Kidney epithelial cell (primary cell): ENCODE results near the gene ATP6V0D1. TPM values are rescaled to one million over a fixed set of nuclear protein-coding genes. Genes with fewer than 3 reads are reported as not detected.

Source experiments
- DNase-seq: peaks from one replicate; pipeline ENCODE4 v3.0.0-alpha.2; 2010; ENCODE audit warnings: low read depth
- H3K27me3 ChIP-seq: 2 replicates; pipeline ENCODE4 v1.6.0; 2011; ENCODE audit warnings: low read length; ENCODE audit not compliant: control insufficient read depth, insufficient read depth
- H3K36me3 ChIP-seq: 2 replicates; pipeline ENCODE4 v1.5.1; 2011; ENCODE audit warnings: low read length; ENCODE audit not compliant: control insufficient read depth, insufficient read depth
- H3K4me3 ChIP-seq: 2 replicates; pipeline ENCODE4 v1.5.1; 2011; ENCODE audit warnings: low read depth, mild to moderate bottlenecking, control low read depth, low read length
- total RNA-seq: library from RNA; depleted of rRNA; stranded (reverse); fragments of >200 nt; gene quantifications from 2 replicates; pipeline ENCODE4 v1.2.3, GENCODE V29; 2015
- TF ChIP-seq, protein P1 (sequence below): IDR thresholded peaks from 2 replicates; pipeline ENCODE4 v1.5.1; 2011; ENCODE audit warnings: mild to moderate bottlenecking, moderate library complexity, low read length, control low read depth, inconsistent platforms; ENCODE audit not compliant: insufficient read depth, poor library complexity, severe bottlenecking

Gene ATP6V0D1
- total RNA-seq, 1 donor from 2014 or later = 157 TPM

DNA sequence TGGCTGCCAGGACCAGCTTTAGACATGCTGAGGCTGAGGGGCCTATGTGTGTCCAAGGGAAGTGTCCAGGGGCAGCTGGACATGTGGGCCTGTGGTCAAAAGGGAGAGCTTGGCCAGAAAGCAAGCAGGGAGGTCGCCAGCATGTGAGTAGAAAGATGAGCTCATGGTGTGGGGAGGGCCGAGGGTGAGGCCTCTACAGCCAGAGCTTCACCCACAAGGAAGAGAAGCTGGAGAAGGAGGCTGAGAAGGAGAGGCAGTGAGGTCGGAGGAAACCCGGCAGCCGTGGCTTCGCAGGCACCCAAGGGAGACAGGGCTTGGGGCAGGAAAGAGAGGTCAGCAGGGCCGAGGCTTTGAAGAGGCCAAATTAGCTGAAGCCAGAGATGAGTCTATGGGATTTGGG lies 54.0 kb downstream of the ATP6V0D1 start:
- TF ChIP-seq, protein P1, sequence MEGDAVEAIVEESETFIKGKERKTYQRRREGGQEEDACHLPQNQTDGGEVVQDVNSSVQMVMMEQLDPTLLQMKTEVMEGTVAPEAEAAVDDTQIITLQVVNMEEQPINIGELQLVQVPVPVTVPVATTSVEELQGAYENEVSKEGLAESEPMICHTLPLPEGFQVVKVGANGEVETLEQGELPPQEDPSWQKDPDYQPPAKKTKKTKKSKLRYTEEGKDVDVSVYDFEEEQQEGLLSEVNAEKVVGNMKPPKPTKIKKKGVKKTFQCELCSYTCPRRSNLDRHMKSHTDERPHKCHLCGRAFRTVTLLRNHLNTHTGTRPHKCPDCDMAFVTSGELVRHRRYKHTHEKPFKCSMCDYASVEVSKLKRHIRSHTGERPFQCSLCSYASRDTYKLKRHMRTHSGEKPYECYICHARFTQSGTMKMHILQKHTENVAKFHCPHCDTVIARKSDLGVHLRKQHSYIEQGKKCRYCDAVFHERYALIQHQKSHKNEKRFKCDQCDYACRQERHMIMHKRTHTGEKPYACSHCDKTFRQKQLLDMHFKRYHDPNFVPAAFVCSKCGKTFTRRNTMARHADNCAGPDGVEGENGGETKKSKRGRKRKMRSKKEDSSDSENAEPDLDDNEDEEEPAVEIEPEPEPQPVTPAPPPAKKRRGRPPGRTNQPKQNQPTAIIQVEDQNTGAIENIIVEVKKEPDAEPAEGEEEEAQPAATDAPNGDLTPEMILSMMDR = no peak
- DNase-seq = no peak
- Histone ChIP-seq H3K27me3 (peaks cover 53% of the 10 kb centered on the region), H3K4me3 (no peak overlapping the region), H3K36me3 (no peaks in the 10 kb centered on the region)

DNA sequence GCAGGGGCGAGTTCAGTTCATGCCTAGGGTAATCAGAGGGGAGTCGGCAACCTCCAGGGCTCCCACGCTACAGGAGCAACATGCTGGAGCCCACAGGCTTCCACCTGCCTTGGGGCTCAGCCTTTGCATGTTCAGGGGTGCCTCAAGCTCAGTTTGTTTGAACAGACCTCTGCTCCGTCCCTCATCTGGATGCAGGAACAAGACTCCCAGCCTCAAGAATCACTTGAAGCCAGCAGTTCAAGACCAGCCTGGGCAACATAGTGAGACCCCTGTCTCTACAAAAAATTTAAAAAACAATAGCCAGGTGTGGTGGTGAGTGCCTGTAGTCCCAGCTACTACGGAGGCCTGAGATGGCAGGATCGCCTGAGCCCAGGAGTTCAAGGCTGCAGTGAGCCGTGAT lies 54.9 kb downstream of the ATP6V0D1 start:
- H3K36me3 ChIP-seq = no peaks in the 10 kb centered on the region
- TF ChIP-seq, protein P1 = no peak
- no peak for DNase-seq
- peaks cover 49% of the 10 kb centered on the region for H3K27me3 ChIP-seq
- no peak overlapping the region for H3K4me3 ChIP-seq

DNA sequence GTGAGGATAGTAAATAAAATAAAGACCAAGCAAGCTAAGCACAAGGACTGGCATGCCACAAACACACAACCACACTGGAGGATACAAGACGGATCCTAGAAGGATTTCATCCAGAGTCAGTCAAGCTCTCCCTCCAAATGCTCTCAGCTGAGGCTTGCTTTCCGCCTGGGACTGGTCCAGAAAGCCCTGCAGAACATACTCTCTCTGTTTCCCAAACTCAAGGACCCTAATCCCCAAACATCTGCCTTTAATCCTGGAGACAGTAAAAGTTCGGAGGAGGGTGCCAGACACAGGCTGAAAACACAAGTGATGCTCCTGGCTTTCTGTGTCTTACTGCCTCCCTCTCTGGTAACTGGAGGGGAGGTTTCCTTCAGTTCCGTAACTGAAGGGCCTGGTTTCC lies 55.4 kb downstream of the ATP6V0D1 start:
- Histone ChIP-seq H3K4me3 (no peak overlapping the region), H3K36me3 (no peaks in the 10 kb centered on the region), H3K27me3 (peaks cover 48% of the 10 kb centered on the region)
- TF ChIP-seq, protein P1 = no peak
- no peak for DNase-seq

DNA sequence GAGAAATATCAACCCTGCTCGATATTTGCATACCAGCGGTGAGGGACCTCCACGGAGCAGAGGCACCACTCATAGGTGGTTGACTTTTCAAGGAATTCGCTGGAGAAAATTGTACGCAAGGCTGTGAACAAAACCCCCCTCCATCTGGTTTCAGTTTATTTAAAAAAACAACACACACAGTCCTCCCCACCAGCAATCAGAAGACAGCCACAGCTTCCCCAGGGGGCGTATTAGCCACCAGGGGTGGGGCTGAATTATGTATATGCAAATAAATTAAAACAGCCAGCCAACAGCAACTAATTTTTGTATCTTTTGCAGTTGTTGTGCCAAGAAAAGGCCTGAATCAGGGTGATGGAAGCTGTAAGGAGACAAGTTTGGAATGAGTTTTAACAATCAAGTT lies 55.9 kb downstream of the ATP6V0D1 start:
- TF ChIP-seq, protein P1 = no peak
- no peak for DNase-seq
- Histone ChIP-seq H3K36me3 (no peaks in the 10 kb centered on the region), H3K4me3 (no peak overlapping the region), H3K27me3 (peaks cover 43% of the 10 kb centered on the region)

DNA sequence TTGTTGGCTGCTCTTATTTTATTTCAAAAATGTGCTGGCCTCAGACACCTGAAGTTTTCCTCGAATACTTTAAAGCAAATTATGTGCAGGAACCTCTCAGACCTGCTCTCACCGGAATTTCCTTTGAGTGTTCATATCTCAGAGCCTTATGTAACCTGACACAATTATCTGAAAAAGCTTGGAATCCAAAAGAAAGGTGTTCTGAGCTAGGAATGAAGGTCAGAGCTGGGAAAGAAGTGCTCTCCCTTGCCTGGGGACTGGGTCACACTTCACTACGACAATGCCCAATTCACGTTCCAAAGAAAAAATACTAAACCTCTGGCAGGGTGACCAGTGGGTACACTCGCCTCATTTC lies 56.7 kb downstream of the ATP6V0D1 start:
- TF ChIP-seq, protein P1 = no peak
- DNase-seq = no peak
- Histone ChIP-seq H3K36me3 (no peaks in the 10 kb centered on the region), H3K27me3 (peaks cover 34% of the 10 kb centered on the region), H3K4me3 (no peak overlapping the region)

DNA sequence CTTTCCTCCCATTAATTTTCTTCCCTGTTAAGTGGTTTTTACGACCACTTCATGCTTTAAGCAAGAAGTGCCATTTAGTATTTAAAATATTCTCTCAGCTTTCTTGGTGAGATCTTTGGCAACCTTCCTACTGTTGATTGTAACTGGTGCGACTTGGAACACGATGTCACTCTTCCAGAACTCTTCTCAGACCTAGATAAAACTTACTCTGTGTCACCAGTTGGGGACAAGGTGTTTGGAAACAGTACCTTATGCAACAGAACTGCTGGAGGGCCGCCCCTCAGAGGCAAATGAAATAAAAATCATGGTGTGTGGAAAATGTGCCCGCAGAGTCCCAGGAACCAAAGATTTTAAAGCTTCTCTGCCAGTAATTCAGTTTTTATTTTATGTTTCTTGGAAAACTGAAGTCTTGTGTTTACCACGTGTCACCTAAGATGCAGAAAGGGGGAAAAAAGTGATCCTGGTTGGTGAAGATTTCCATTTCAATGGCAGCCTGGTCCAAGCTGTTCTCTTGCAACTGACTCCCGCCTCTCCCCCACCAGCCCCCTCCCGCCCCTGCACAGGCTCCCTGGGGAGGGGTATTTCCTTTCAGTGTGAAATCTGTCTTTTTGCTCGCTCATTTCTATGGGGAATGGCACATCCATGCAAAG lies 57.2 kb downstream of the ATP6V0D1 start:
- TF ChIP-seq, protein P1 = no peak
- Histone ChIP-seq H3K36me3 (no peaks in the 10 kb centered on the region), H3K27me3 (peaks cover 29% of the 10 kb centered on the region), H3K4me3 (no peak overlapping the region)
- DNase-seq = no peak
